Heart right ventricle (tissue), 16 donors: Measurements from ENCODE around the gene CHST13. TPM values are rescaled to one million over a fixed set of nuclear protein-coding genes. Genes with fewer than 3 reads are reported as not detected.

Experiments used
- ATAC-seq, 8 donors: fragments of 200-7000 bp; cut with Tn5 transposase; one replicate each; pipeline ENCODE4 v1.9.1; 2020; ENCODE audit warnings: mild to moderate bottlenecking in 8 of 8, moderate library complexity in 8 of 8, moderate number of reproducible peaks in 1 of 8
- DNase-seq, 2 donors: peaks; one replicate each; pipeline ENCODE4 v3.0.0-alpha.2; 2020
- H3K27ac ChIP-seq, 10 donors: fragments of 200-600 bp; sonication (generic) in 2 of 10; one replicate each; pipeline versions ENCODE4 v1.5.0 to v1.8.0; 2020 to 2022; ENCODE audit warnings: mild to moderate bottlenecking in 3 of 10
- H3K27me3 ChIP-seq, 7 donors: fragments of 200-600 bp; one replicate each; pipeline ENCODE4 v1.8.0; 2021 to 2022; ENCODE audit warnings: mild to moderate bottlenecking in 2 of 7
- H3K36me3 ChIP-seq, 9 donors: fragments of 200-600 bp; sonication (generic) in 1 of 9; one replicate each; pipeline versions ENCODE4 v1.5.0 to v1.8.0; 2020 to 2022; ENCODE audit warnings: mild to moderate bottlenecking in 2 of 9
- H3K4me1 ChIP-seq, 9 donors: fragments of 200-600 bp; sonication (generic) in 1 of 9; one replicate each; pipeline versions ENCODE4 v1.5.0 to v1.8.0; 2020 to 2022; ENCODE audit warnings: mild to moderate bottlenecking in 4 of 9
- H3K4me3 ChIP-seq, 10 donors: fragments of 200-600 bp; sonication (generic) in 2 of 10; one replicate each; pipeline versions ENCODE4 v1.5.0 to v1.8.0; 2020 to 2022; ENCODE audit warnings: mild to moderate bottlenecking in 7 of 10, moderate library complexity in 2 of 10
- H3K9me3 ChIP-seq, 11 donors: fragments of 200-600 bp in 10 of 11; sonication (generic) in 2 of 11; one replicate each; pipeline versions ENCODE4 v1.5.0 to v1.8.0; 2013 to 2022; ENCODE audit warnings: mild to moderate bottlenecking in 2 of 11, control low read depth in 1 of 11, moderate library complexity in 1 of 11
- CTCF ChIP-seq, 9 donors: fragments of 200-600 bp; sonication (generic) in 2 of 9; IDR thresholded peaks; one replicate each; pipeline versions ENCODE4 v1.5.0 to v1.8.0; 2021 to 2022; ENCODE audit warnings: antibody characterized with exemption in 9 of 9, mild to moderate bottlenecking in 5 of 9, moderate library complexity in 1 of 9
- WGBS, 2 donors: extraction: QIAGEN DNeasy Blood & Tissue Kit; methylation state at CpG; one replicate each; pipeline ENCODE4 v1.1.7; 2013; ENCODE audit warnings: inconsistent platforms in 1 of 2; 5-methylcytosine and 5-hydroxymethylcytosine counted together
- intact Hi-C, 10 donors: fragments of 100-400 bp; cut with DNase I; formaldehyde crosslinking; loops; one replicate each; pipeline versions ENCODE4 v1.11.1 to v1.14.2; 2022
- polyA plus RNA-seq, 2 donors: library from polyadenylated mRNA; stranded (reverse); fragments of 200-250 nt; gene quantifications; one replicate each; pipeline ENCODE4 v1.2.3, GENCODE V29; 2013
- total RNA-seq, 10 donors: library from RNA; stranded (reverse); fragmentation: NEBNext Ultra II Directional in 3 of 10; extraction: Animal tissue kit (Norgen Biotek cat#: 25700) in 3 of 10; gene quantifications; one replicate each; pipeline versions ENCODE4 v1.2.1 to v1.2.4, GENCODE V29; 2021 to 2023
- donor health status: Arrhythmogenic right ventricular cardiomyopathy.
- donor health status: ischemic (EF 13 %, LVEDD 7.1; RV severe dilation, severe dysfunction).
- donor health status: healthy with polysubstance abuse.
- donor health status: DM: no; HTN: yes; CAD: no.
- donor health status: DM: no; HTN: no; CAD: no.
- donor health status: ischemic (EF 25% LVEDD 6.9; RV normal size, moderate dysfunction).
- donor health status: ischemic (EF 25% LVEDD 5.7; RV mildly dilated, moderate dysfunction).
- donor health status: healthy.
- donor health status: DM: yes; HTN: yes; CAD: no.
- donor health status: Ischemic cardiomyopathy.
- donor health status: ischemic (EF 35%, LVEDD 5.7; RV mildly dilated, moderate dysfunction).
- donor health status: nonischemic (EF 11% LVEDD 7.7; RV severe dilation, severe dysfunction).
- donor health status: DM: yes; HTN: yes; CAD: no.
- donor health status: PGD.
- donor health status: ischemic (EF 29% LVEDD 5.4; RV normal size, mild dysfunction).
- donor health status: nonischemic (EF 23%, LVEDD 6.1; RV moderate dilation, normal function).

The CHST13 gene
- total and polyA plus RNA-seq, 12 donors, result 0.12 to 1.2 (median 0.43) TPM

- TF ChIP-seq CTCF (IDR thresholded peaks at IDR 0.05), result no peak
- DNase-seq (no peak), ATAC-seq (no peak)
- 91 to 94% methylated on average over 9 of the region's 9 CpGs for WGBS, 2 donors
- Histone ChIP-seq H3K4me3 (no peak overlapping the region), H3K27me3 (no peaks in the 10 kb centered on the region), H3K36me3 (no peaks in the 10 kb centered on the region), H3K9me3 (no peaks in the 10 kb centered on the region), H3K27ac (no peak overlapping the region), H3K4me1 (no peaks in the 10 kb centered on the region)
- intact Hi-C loops, result no loop called here
Observed at GRCh38 chr3:126499401-126499800, 24.6 kb upstream of the CHST13 start.

GRCh38 chr3:126500016-126500415, 23.9 kb upstream of the CHST13 start:
- ATAC-seq, result no peak

GRCh38 chr3:126501054-126501453, 22.9 kb upstream of the CHST13 start:
- H3K36me3 ChIP-seq, result no peaks in the 10 kb centered on the region
- intact Hi-C loops, result no loop called here
- no peaks in the 10 kb centered on the region for H3K4me1 ChIP-seq
- WGBS, 2 donors, result 76 to 80% methylated on average over 5 of the region's 5 CpGs
- DNase-seq, result no peak
- ATAC-seq, result no peak
- H3K9me3 ChIP-seq, result no peaks in the 10 kb centered on the region
- peaks cover 0 to 5% (median 0%) of the 10 kb centered on the region in 7 donors for H3K27me3 ChIP-seq
- no peak overlapping the region for H3K4me3 ChIP-seq
- H3K27ac ChIP-seq, result no peak overlapping the region
- TF ChIP-seq CTCF (IDR thresholded peaks at IDR 0.05), result no peak

More at GRCh38 chr3:126500016-126500415, 23.9 kb upstream of the CHST13 start:
- no peak for TF ChIP-seq CTCF (IDR thresholded peaks at IDR 0.05)
- no peaks in the 10 kb centered on the region for H3K4me1 ChIP-seq
- no peak for DNase-seq
- no peaks in the 10 kb centered on the region for H3K36me3 ChIP-seq
- no peak overlapping the region for H3K27ac ChIP-seq
- intact Hi-C loops, result no loop called here
- no peak overlapping the region for H3K4me3 ChIP-seq
- H3K27me3 ChIP-seq, result no peaks in the 10 kb centered on the region
- H3K9me3 ChIP-seq, result no peaks in the 10 kb centered on the region
- 90 to 93% methylated on average over 7 of the region's 7 CpGs for WGBS, 2 donors

GRCh38 chr3:126501736-126502135, 22.2 kb upstream of the CHST13 start:
- H3K36me3 ChIP-seq, result no peaks in the 10 kb centered on the region
- intact Hi-C loops, result no loop called here
- TF ChIP-seq CTCF (IDR thresholded peaks at IDR 0.05), result no peak
- WGBS, 2 donors, result 45 to 51% methylated on average over 7 of the region's 7 CpGs
- H3K27ac ChIP-seq, result no peak overlapping the region
- no peaks in the 10 kb centered on the region for H3K4me1 ChIP-seq
- H3K9me3 ChIP-seq, result no peaks in the 10 kb centered on the region
- H3K27me3 ChIP-seq, result peaks cover 0 to 5% (median 0%) of the 10 kb centered on the region in 7 donors
- no peak overlapping the region for H3K4me3 ChIP-seq
- DNase-seq, result no peak
- ATAC-seq, result peak in 2 of 8 donors; percentile 67 to 73
